NT2/D1 (cell line): ENCODE results near the gene ADAMTS18.

ENCODE experiments used
- DNase-seq: peaks from one replicate; pipeline ENCODE4 v3.0.0-alpha.2; 2011; ENCODE audit warnings: low read depth, low spot score
- H3K27me3 ChIP-seq: 2 replicates; pipeline ENCODE4 v1.6.0; 2011; ENCODE audit warnings: mild to moderate bottlenecking; ENCODE audit not compliant: insufficient read length, insufficient read depth
- H3K36me3 ChIP-seq: 2 replicates; pipeline ENCODE4 v1.6.1; 2011; ENCODE audit warnings: mild to moderate bottlenecking, low read length, mixed read lengths; ENCODE audit not compliant: insufficient read depth, insufficient read length
- H3K4me1 ChIP-seq: 2 replicates; pipeline ENCODE4 v1.5.1; 2011; ENCODE audit not compliant: insufficient read depth, insufficient read length
- H3K4me3 ChIP-seq: 2 replicates; pipeline ENCODE4 v1.5.1; 2011; ENCODE audit warnings: low read depth; ENCODE audit not compliant: insufficient read length
- H3K9ac ChIP-seq: 2 replicates; pipeline ENCODE4 v1.6.0; 2011; ENCODE audit warnings: low read depth; ENCODE audit not compliant: insufficient read length
- H3K9me3 ChIP-seq: 2 replicates; pipeline ENCODE4 v1.5.1; 2011; ENCODE audit warnings: mild to moderate bottlenecking, low read length; ENCODE audit not compliant: insufficient read depth
- SUZ12 ChIP-seq: IDR thresholded peaks from 2 replicates; pipeline ENCODE4 v1.6.1; 2011; ENCODE audit not compliant: insufficient read length, insufficient read depth; ENCODE audit errors: extremely low read depth
- YY1 ChIP-seq: IDR thresholded peaks from 2 replicates; pipeline ENCODE4 v1.6.1; 2011; ENCODE audit not compliant: insufficient read length, insufficient read depth
- ZNF274 ChIP-seq: IDR thresholded peaks from 2 replicates; pipeline ENCODE4 v1.6.1; 2011; ENCODE audit warnings: mild to moderate bottlenecking, low read depth, low read length

Gene ADAMTS18

GRCh38 chr16:77307426-77308162, 127.2 kb downstream of the ADAMTS18 start:
- no peak for DNase-seq
- no peak overlapping the region for H3K4me3 ChIP-seq
- no peaks in the 10 kb centered on the region for H3K9me3 ChIP-seq
- H3K36me3 ChIP-seq = no peaks in the 10 kb centered on the region
- no peaks in the 10 kb centered on the region for H3K27me3 ChIP-seq
- H3K9ac ChIP-seq = no peak overlapping the region
- no peaks in the 10 kb centered on the region for H3K4me1 ChIP-seq
- TF ChIP-seq YY1 = no peak
- TF ChIP-seq ZNF274 = no peak
- no peak for TF ChIP-seq SUZ12

- H3K9ac ChIP-seq = no peak overlapping the region
- no peaks in the 10 kb centered on the region for H3K36me3 ChIP-seq
- no peaks in the 10 kb centered on the region for H3K27me3 ChIP-seq
- no peak overlapping the region for H3K4me3 ChIP-seq
- TF ChIP-seq ZNF274 (no peak), YY1 (no peak), SUZ12 (no peak)
- no peaks in the 10 kb centered on the region for H3K4me1 ChIP-seq
- H3K9me3 ChIP-seq = no peaks in the 10 kb centered on the region
- DNase-seq = no peak
Measured at GRCh38 chr16:77306075-77306474, 128.8 kb downstream of the ADAMTS18 start.

- H3K4me3 ChIP-seq = no peak overlapping the region
- H3K27me3 ChIP-seq = no peaks in the 10 kb centered on the region
- H3K9ac ChIP-seq = no peak overlapping the region
- no peak for DNase-seq
- H3K4me1 ChIP-seq = no peaks in the 10 kb centered on the region
- no peaks in the 10 kb centered on the region for H3K36me3 ChIP-seq
- no peak for TF ChIP-seq SUZ12
- TF ChIP-seq ZNF274 = no peak
- TF ChIP-seq YY1 = no peak
- no peaks in the 10 kb centered on the region for H3K9me3 ChIP-seq
Measured at GRCh38 chr16:77304877-77305276, 130.0 kb downstream of the ADAMTS18 start.

- H3K4me3 ChIP-seq = no peak overlapping the region
- no peak overlapping the region for H3K9ac ChIP-seq
- no peaks in the 10 kb centered on the region for H3K36me3 ChIP-seq
- no peaks in the 10 kb centered on the region for H3K4me1 ChIP-seq
- H3K27me3 ChIP-seq = no peaks in the 10 kb centered on the region
- TF ChIP-seq ZNF274 (no peak), YY1 (no peak), SUZ12 (no peak)
- H3K9me3 ChIP-seq = no peaks in the 10 kb centered on the region
- no peak for DNase-seq
Measured at GRCh38 chr16:77304134-77304533, 130.7 kb downstream of the ADAMTS18 start.

GRCh38 chr16:77302674-77303073, 132.2 kb downstream of the ADAMTS18 start:
- no peak for DNase-seq
- no peaks in the 10 kb centered on the region for H3K4me1 ChIP-seq

GRCh38 chr16:77302249-77302648, 132.6 kb downstream of the ADAMTS18 start:
- H3K9me3 ChIP-seq = no peaks in the 10 kb centered on the region

More at GRCh38 chr16:77302674-77303073, 132.2 kb downstream of the ADAMTS18 start:
- no peak overlapping the region for H3K4me3 ChIP-seq
- no peaks in the 10 kb centered on the region for H3K27me3 ChIP-seq
- no peak overlapping the region for H3K9ac ChIP-seq
- no peaks in the 10 kb centered on the region for H3K36me3 ChIP-seq
- no peak for TF ChIP-seq YY1
- no peak for TF ChIP-seq SUZ12
- TF ChIP-seq ZNF274 = no peak
- H3K9me3 ChIP-seq = no peaks in the 10 kb centered on the region

GRCh38 chr16:77300256-77300655, 134.6 kb downstream of the ADAMTS18 start:
- Histone ChIP-seq H3K36me3 (no peaks in the 10 kb centered on the region), H3K27me3 (no peaks in the 10 kb centered on the region), H3K9ac (no peak overlapping the region), H3K4me3 (no peak overlapping the region), H3K9me3 (no peaks in the 10 kb centered on the region), H3K4me1 (no peaks in the 10 kb centered on the region)
- TF ChIP-seq ZNF274 (no peak), YY1 (no peak), SUZ12 (no peak)
- DNase-seq = no peak

More at GRCh38 chr16:77302249-77302648, 132.6 kb downstream of the ADAMTS18 start:
- Histone ChIP-seq H3K4me3 (no peak overlapping the region), H3K4me1 (no peaks in the 10 kb centered on the region), H3K36me3 (no peaks in the 10 kb centered on the region), H3K9ac (no peak overlapping the region), H3K27me3 (no peaks in the 10 kb centered on the region)
- no peak for DNase-seq
- no peak for TF ChIP-seq YY1
- no peak for TF ChIP-seq SUZ12
- TF ChIP-seq ZNF274 = no peak

- no peak for DNase-seq
- Histone ChIP-seq H3K27me3 (no peaks in the 10 kb centered on the region), H3K36me3 (no peaks in the 10 kb centered on the region), H3K9ac (no peak overlapping the region), H3K4me3 (no peak overlapping the region), H3K4me1 (no peaks in the 10 kb centered on the region), H3K9me3 (no peaks in the 10 kb centered on the region)
- TF ChIP-seq SUZ12 = no peak
- no peak for TF ChIP-seq ZNF274
- TF ChIP-seq YY1 = no peak
Measured at GRCh38 chr16:77299395-77299794, 135.4 kb downstream of the ADAMTS18 start.
